Tibial nerve (tissue), 3 donors: ENCODE results near the gene NCOR1.

Experiments used
- CTCF ChIP-seq, 5 experiments: fragments of 200-600 bp in 3 of 5; fragments of 450-650 bp in 2 of 5; sonication (generic) in 3 of 5; IDR thresholded peaks; one replicate each; pipeline ENCODE4 v1.5.1; 2016 to 2019; ENCODE audit warnings: antibody characterized with exemption in 5 of 5, mild to moderate bottlenecking in 3 of 5, moderate library complexity in 2 of 5
- POLR2A ChIP-seq, 2 donors: fragments of 450-650 bp; IDR thresholded peaks; one replicate each; pipeline ENCODE4 v1.6.1; 2017; ENCODE audit warnings: antibody characterized with exemption in 2 of 2, mild to moderate bottlenecking in 2 of 2, moderate library complexity in 2 of 2

GRCh38 chr17:16107165-16107770 is 108.1 kb downstream of the NCOR1 start:
- TF ChIP-seq CTCF (IDR thresholded peaks at IDR 0.05), result no peak
- TF ChIP-seq POLR2A (IDR thresholded peaks at IDR 0.05), result no peak
